Activated CD8-positive, alpha-beta memory T cell treated with anti-CD3 and anti-CD28 coated beads, Interleukin-2, amount 50 U/mL, for 24 hours (primary cell): Measurements from ENCODE around the gene TFF3.
"Not testable (repeated sequence)": the region's sequence is repeated elsewhere in the genome, so short reads cannot be mapped to it uniquely, and the experiment has no call there.

Experiments
- DNase-seq: peaks from one replicate; pipeline ENCODE4 v3.0.0-alpha.2; 2020; ENCODE audit errors: extremely low read depth

The TFF3 gene

GRCh38 chr21:42304556-42305454 lies 10.4 kb downstream of the TFF3 start:
- DNase-seq, result no peak

- DNase-seq, result no peak
Measured at GRCh38 chr21:42303443-42303842, 11.8 kb downstream of the TFF3 start.

- DNase-seq, result no peak
Measured at GRCh38 chr21:42302794-42303193, 12.4 kb downstream of the TFF3 start.

DNA sequence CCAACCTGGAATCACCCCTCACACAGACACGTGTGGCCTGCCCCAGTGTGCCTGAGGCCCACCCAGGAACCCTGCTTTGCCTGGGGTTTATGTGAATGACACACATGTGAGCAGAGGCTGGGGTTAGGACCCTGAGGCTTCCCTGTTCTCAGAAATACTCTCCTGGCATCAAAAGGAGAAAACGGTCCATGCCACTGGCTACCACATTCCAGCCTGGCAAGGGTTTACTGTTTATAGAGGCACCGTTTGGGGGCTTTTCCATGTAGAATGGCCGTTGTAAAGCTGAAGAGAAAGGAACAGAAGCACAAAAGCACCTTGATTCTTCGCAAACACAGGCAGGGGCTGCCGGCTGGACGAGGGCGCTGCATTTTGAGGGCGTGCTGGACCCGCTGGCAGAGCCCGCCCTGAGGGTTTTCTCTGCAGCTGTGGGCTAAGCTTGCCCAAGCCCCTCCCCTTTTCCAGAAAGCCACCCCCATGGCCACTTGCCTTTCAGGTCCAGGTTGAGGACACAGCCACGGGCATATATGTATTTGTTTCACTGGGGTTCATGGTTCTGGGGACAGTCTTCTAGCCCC lies 13.0 kb downstream of the TFF3 start:
- no peak for DNase-seq

DNA sequence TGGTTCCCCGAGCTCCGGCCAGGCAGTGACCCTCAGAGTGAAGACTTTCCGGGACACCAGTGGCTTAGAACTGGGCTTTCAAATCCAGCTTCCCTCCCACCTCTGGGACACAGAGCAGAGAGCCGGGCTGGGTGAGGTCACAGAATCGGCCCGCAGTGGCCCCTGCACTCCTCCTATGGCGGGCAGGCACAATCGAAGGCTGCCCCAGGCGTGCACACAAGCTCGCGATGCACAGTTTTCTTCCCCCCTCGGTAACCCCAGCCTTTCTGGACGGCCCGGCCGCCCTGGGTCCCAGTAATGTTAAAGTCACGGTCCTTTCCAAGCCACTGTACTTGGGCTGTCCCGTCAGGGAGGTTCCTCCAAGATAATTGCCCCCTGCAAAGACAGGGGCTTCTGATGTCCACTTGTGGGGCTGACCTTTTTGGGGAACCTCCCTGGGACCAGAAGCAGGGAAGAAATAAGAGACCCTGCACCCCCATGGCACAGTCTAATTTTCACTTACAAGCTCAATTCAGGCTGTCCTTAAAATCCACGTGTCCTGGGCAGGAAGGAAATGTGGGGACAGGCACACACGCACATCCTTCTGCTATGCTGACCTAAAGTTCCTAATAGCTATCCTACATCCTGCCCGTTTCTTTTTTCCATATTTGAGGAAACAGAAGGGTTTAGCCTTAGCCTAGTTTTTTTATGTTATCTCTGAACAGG lies 13.7 kb downstream of the TFF3 start:
- no peak for DNase-seq

DNA sequence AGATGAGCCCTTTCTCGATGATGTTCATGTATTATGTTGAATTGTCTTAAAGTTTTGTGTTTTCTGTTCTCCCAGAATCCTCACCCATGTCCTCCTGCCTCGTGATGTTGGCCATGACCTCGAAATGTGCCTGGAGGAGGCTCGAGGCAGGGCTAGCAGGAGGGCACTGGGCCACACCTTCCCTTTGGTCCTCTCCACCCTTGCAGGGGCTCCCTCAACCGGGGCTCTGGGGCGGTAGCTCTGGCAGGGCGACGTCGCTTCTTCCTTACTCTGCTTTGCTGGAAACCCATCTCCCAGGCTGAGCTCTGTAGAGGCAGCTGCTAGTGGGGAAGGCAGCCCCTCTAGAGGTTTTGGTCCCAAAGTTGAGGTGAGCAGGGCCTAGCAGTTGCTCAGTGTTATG lies 14.3 kb downstream of the TFF3 start:
- DNase-seq, result no peak

DNA sequence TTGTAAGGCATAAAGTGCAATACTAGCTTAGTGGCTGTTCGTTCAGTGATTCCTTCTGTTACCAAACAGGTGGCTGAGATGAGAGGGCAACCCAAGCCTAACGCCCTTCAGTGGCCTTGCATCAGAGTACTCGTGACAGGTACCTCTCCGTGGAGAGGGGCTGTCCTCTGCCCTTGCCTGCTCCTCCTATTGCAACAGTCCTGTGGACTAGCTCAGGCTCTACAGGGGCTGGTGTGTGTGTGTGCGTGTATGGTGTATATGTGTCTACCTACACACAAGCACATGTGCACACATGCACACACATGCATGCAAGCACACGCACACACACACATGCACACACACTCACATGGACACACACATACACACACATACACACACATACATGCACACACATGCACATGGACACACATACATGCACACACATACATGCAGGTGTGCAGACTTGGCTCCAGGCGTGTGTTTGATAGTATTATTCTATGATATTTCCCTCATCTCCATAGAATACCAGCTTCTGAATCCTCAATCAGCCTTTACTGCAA lies 15.1 kb downstream of the TFF3 start:
- no peak for DNase-seq

DNA sequence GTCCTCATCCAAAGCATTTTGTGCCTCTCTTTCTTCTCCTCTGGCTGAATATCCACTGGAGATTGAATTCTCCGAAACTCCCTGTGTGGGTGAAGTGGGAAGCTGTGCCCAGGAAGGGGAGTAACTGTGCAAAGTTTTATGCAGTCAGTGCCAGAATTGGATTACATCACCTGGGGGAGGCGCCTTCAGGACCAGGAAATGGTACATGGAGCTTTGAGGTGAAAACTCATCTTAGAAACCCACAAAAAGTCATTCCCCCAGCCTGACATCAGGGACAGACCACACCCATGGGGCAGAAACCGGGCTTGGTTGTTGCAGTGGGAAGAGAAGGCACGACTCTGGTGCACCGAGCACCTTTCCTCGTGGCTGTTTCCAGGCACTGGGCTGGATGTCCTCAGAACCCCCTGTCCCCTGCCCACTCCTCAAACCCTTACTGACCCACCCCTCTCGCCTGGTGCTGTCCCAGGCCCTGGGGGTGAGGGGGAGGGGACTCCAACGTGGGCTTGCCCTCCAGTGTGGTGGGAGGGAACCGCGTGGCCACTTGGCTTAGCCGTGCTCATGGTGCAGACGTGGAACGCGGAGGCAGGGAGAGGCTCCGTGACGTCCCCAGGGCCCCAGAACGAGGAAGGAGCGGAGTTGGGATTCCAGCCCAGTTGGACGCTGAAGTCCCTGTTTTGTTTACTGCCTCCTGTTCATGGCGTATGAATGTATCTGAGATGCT lies 15.7 kb downstream of the TFF3 start:
- DNase-seq, result no peak

- DNase-seq, result no peak
Measured at GRCh38 chr21:42298657-42299056, 16.6 kb downstream of the TFF3 start.

DNA sequence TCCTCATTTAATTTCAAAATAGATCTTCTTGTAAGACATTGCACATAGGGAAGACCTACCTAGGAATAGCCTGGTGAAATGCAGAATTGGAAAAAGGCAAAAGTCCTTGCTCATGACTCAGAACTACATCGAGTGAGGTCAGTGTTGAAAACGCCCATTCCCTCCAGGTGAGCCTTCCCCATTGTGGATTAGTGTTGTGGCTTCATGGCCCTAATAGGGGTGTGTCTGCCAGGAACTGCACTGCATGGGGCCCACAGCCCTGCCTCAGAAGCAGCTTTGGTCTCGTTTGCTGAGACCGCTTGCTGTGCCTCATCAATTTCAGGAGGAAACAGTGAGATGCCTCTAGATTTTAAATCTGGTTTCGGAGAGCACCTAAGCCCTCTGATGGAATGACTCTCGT lies 17.0 kb downstream of the TFF3 start:
- DNase-seq, result no peak

GRCh38 chr21:42297377-42297776 lies 17.8 kb downstream of the TFF3 start:
- no peak for DNase-seq

DNA sequence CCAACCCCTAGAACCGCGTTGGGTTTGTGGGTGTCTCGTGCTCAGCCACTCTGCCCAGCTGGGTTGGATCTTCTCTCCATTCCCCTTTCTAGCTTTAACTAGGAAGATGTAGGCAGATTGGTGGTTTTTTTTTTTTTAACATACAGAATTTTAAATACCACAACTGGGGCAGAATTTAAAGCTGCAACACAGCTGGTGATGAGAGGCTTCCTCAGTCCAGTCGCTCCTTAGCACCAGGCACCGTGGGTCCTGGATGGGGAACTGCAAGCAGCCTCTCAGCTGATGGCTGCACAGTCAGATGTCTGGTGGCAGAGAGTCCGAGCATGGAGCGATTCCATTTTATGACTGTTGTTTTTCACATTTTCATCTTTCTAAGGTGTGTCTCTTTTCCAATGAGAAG lies 18.7 kb downstream of the TFF3 start:
- no peak for DNase-seq

- no peak for DNase-seq
Measured at GRCh38 chr21:42295845-42296244, 19.4 kb downstream of the TFF3 start.

GRCh38 chr21:42294273-42294880 lies 20.8 kb downstream of the TFF3 start:
- DNase-seq, result no peak

GRCh38 chr21:42293649-42294272 lies 21.4 kb downstream of the TFF3 start:
- DNase-seq, result no peak

- DNase-seq, result not testable (repeated sequence)
Measured at GRCh38 chr21:42292563-42293142, 22.6 kb downstream of the TFF3 start.

- DNase-seq, result no peak
Measured at GRCh38 chr21:42291751-42292562, 23.3 kb downstream of the TFF3 start.

DNA sequence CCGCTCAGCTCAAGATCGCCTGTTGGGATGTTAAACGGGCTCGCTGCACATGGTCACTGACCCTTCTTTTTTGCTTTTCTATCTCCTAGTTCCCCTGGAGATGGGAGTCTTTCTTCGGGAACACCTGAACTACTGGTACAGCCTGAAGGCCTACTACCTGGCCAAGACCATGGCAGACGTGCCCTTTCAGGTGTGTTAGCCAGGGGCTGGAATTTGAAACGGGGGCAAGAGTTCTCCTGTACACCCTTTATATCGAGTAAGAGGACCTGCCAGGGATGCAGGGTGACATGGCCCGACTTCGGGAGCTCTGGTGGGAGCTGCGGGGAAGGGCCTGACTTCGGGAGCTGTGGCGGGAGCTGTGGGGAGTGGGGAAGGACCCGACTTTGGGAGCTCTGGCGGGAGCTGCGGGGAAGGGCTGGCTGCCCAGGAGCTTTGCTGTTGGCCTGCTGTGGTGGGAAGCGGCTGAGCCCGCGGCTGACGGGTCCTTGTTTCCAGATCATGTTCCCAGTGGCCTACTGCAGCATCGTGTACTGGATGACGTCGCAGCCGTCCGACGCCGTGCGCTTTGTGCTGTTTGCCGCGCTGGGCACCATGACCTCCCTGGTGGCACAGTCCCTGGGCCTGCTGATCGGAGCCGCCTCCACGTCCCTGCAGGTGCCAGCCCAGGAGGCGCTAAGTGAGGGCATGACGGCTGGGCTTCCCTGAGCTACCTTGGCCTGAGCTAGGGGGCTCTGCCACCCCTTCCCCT lies 24.0 kb downstream of the TFF3 start:
- DNase-seq, result no peak

DNA sequence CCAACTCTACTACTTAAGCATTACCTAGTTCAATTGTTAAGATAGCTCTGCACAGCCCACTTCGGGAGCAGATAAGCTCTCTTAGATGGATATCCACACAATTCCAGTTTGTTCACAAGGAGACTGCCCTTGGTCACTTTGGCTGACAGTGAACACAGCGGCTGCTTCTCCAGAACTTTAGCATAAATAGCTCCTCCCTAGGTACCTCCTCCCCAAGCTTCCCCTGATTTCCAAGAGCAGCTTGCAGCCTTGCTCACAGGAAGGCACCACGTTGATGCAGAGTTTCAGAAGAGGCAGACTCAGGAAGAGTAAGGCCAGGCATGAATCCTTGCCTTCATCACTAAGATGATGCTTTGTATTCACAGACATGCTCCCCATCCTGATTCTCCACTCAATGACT lies 24.7 kb downstream of the TFF3 start:
- no peak for DNase-seq
